Breast epithelium (tissue), 4 donors: Measurements from ENCODE around the gene PRRC2C. TPM values are rescaled to one million over a fixed set of nuclear protein-coding genes. Genes with fewer than 3 reads are reported as not detected.

Experiments used
- DNase-seq, 2 donors: peaks; one replicate each; pipeline ENCODE4 v3.0.0-alpha.2; 2019; ENCODE audit warnings: low spot score in 2 of 2
- H3K27ac ChIP-seq, 2 donors: fragments of 200-600 bp; sonication (generic) in 1 of 2; one replicate each; pipeline ENCODE4 v1.5.1; 2016 to 2019; ENCODE audit warnings: mild to moderate bottlenecking in 1 of 2
- H3K27me3 ChIP-seq, 2 donors: fragments of 200-600 bp; sonication (generic) in 1 of 2; one replicate each; pipeline versions ENCODE4 v1.5.1 to v1.6.0; 2017 to 2019; ENCODE audit warnings: control low read depth in 1 of 2, mild to moderate bottlenecking in 1 of 2
- H3K36me3 ChIP-seq: fragments of 200-600 bp; one replicate; pipeline ENCODE4 v1.5.1; 2019
- H3K4me1 ChIP-seq, 2 donors: fragments of 200-600 bp; sonication (generic); one replicate each; pipeline ENCODE4 v1.5.1; 2016 to 2019; ENCODE audit warnings: control low read depth in 1 of 2
- H3K4me3 ChIP-seq, 3 donors: fragments of 200-600 bp; sonication (generic); 1 replicate in 2 of 3; 2 replicates in 1 of 3; pipeline ENCODE4 v1.5.1; 2016 to 2019; ENCODE audit warnings: mild to moderate bottlenecking in 3 of 3, moderate library complexity in 2 of 3
- H3K9me3 ChIP-seq, 2 donors: fragments of 200-600 bp; sonication (generic) in 1 of 2; one replicate each; pipeline ENCODE4 v1.5.1; 2016 to 2019; ENCODE audit warnings: control low read depth in 1 of 2
- POLR2A ChIP-seq: fragments of 450-650 bp; IDR thresholded peaks from one replicate; pipeline ENCODE4 v1.6.1; 2016; ENCODE audit warnings: antibody characterized with exemption, mild to moderate bottlenecking, moderate library complexity
- POLR2AphosphoS5 ChIP-seq, 3 donors: sonication (generic); formaldehyde crosslinking; IDR thresholded peaks; one replicate each; pipeline ENCODE4 v1.6.1; 2017; ENCODE audit warnings: antibody characterized with exemption in 3 of 3
- intact Hi-C: fragments of 100-400 bp; cut with DNase I; formaldehyde crosslinking; loops from one replicate; pipeline ENCODE4 v1.15.1; 2023; ENCODE audit warnings: low total_unique reads
- total RNA-seq, 3 donors: library from RNA; depleted of rRNA; stranded (reverse); fragments of >200 nt; gene quantifications; one replicate each; pipeline ENCODE4 v1.1.0, GENCODE V29; 2016
- TF ChIP-seq, protein P1 (sequence below), 3 donors: fragments of 450-650 bp; IDR thresholded peaks; one replicate each; pipeline ENCODE4 v1.5.1; 2016 to 2017; ENCODE audit warnings: antibody characterized with exemption in 3 of 3, mild to moderate bottlenecking in 3 of 3, moderate library complexity in 3 of 3

PRRC2C gene
- total RNA-seq, 3 donors from 2014 or later = 91.1 to 126 (median 96.0) TPM

DNA sequence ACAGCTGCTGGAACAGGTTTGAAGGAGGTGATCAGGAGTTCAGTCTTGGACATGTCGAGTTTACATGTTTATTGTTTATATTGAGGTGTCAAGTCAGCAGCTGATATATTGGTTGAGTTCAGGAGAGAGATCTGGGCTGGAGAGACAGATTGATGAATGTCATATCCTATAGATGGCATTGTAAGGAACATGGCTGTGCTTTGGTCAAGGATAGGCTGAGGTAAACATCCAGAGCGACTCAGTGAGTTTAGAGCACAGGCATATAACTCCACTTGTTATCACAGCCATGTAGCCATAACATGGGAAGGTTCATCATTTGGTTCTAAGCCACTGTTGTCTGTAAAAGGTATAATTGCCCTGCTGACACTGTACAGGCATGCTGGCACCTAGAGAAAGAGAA is 131.3 kb downstream of the PRRC2C start:
- Histone ChIP-seq H3K27me3 (no peaks in the 10 kb centered on the region), H3K36me3 (no peaks in the 10 kb centered on the region), H3K9me3 (no peaks in the 10 kb centered on the region), H3K4me3 (no peak overlapping the region), H3K27ac (no peak overlapping the region), H3K4me1 (no peaks in the 10 kb centered on the region)
- no peak for DNase-seq
- intact Hi-C loops = no loop called here
- TF ChIP-seq, protein P1, sequence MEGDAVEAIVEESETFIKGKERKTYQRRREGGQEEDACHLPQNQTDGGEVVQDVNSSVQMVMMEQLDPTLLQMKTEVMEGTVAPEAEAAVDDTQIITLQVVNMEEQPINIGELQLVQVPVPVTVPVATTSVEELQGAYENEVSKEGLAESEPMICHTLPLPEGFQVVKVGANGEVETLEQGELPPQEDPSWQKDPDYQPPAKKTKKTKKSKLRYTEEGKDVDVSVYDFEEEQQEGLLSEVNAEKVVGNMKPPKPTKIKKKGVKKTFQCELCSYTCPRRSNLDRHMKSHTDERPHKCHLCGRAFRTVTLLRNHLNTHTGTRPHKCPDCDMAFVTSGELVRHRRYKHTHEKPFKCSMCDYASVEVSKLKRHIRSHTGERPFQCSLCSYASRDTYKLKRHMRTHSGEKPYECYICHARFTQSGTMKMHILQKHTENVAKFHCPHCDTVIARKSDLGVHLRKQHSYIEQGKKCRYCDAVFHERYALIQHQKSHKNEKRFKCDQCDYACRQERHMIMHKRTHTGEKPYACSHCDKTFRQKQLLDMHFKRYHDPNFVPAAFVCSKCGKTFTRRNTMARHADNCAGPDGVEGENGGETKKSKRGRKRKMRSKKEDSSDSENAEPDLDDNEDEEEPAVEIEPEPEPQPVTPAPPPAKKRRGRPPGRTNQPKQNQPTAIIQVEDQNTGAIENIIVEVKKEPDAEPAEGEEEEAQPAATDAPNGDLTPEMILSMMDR (IDR thresholded peaks at IDR 0.05) = no peak
- TF ChIP-seq POLR2A (no peak), POLR2AphosphoS5 (IDR thresholded peaks at IDR 0.05) (no peak)

DNA sequence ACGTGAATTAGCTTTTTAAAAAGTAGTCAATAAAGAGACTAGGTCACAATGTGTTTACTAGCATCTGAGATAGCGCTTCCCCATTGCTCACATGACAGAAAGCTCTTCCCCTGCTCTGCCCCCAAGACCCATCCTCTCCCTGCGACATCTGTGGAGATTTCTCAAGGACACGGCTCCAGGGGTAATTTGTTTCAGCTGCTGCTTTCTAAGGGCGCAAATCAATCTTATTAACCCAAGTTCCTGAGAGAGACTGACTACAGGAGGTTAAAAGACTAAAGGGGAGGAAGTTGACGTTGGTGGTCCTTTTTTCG is 136.8 kb downstream of the PRRC2C start, which contains the start of gene MYOCOS:
TSS of gene MYOCOS (plus strand) at position 92 of the 311 bp plus-strand sequence. CDS start 1,641 bp downstream, outside the sequence.
- TF ChIP-seq, protein P1 (IDR thresholded peaks at IDR 0.05) = no peak
- TF ChIP-seq POLR2AphosphoS5 (IDR thresholded peaks at IDR 0.05) (no peak), POLR2A (no peak)
- Histone ChIP-seq H3K27me3 (no peaks in the 10 kb centered on the region), H3K4me3 (no peak within 1 kb of the TSS), H3K27ac (no peak within 1 kb of the TSS), H3K4me1 (no peaks in the 10 kb centered on the region), H3K9me3 (no peaks in the 10 kb centered on the region), H3K36me3 (no peaks in the 10 kb centered on the region)
- DNase-seq = no peak
- intact Hi-C loops = no loop called here

DNA sequence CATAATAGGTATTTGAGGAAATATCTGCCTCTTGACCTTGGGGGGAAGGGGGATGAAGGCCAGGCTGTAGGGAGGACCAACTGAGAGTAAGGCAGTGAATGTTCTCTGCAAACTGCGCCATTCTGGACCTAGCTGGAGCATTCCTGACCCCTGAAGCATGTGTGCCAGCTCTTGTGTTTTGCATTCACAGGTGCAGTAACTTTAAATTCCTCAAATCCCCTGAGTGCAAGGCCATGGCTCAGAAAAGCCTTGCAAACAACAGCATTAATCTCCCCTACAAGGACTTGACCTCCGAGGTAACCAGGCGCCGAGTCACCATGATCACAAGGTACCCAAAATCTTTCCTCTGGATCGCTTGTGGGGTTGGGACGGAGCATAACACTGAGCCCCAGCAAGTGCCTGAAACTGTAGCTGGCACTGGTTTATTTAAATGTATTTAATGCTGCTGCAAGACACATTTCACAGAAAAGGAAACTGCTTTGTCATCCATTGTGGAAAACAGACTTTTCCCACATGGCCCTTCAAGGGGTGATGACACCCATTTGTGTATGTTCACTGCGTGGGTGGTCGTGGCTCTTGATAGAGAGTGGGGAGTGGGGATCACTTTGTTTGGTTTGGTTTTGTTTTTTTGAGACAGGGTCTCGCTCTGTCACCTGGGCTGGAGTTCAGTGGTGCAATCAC is 138.5 kb downstream of the PRRC2C start:
- no peak overlapping the region for H3K4me3 ChIP-seq
- TF ChIP-seq POLR2A (no peak), POLR2AphosphoS5 (IDR thresholded peaks at IDR 0.05) (no peak)
- TF ChIP-seq, protein P1 (IDR thresholded peaks at IDR 0.05) = no peak
- intact Hi-C loops = no loop called here
- no peaks in the 10 kb centered on the region for H3K27me3 ChIP-seq
- DNase-seq = no peak
- no peaks in the 10 kb centered on the region for H3K9me3 ChIP-seq
- H3K27ac ChIP-seq = no peak overlapping the region
- no peaks in the 10 kb centered on the region for H3K36me3 ChIP-seq
- H3K4me1 ChIP-seq = no peaks in the 10 kb centered on the region

DNA sequence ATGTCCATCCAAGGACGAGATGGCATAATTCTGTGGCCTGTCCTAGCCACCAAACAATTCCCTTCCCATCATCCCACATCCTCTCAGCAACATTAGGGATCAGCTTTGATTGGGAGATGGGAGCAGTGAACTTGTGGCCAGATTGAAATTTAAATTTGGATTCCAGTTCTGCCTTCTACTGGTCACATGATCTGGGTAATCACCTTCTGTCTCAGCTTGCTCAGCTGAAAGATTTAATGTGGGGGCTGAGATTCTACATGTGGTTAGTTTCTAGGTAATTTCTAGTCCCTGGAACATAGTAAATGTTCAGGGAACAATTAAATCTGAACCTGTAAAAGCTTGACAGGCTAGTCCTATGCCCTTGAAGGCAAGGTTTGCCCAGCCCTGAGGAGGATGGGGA is 139.9 kb downstream of the PRRC2C start:
- intact Hi-C loops = no loop called here
- Histone ChIP-seq H3K4me3 (no peak overlapping the region), H3K27ac (no peak overlapping the region), H3K9me3 (no peaks in the 10 kb centered on the region), H3K4me1 (no peaks in the 10 kb centered on the region), H3K36me3 (no peaks in the 10 kb centered on the region), H3K27me3 (no peaks in the 10 kb centered on the region)
- no peak for DNase-seq
- no peak for TF ChIP-seq POLR2AphosphoS5 (IDR thresholded peaks at IDR 0.05)
- TF ChIP-seq, protein P1 (IDR thresholded peaks at IDR 0.05) = no peak

DNA sequence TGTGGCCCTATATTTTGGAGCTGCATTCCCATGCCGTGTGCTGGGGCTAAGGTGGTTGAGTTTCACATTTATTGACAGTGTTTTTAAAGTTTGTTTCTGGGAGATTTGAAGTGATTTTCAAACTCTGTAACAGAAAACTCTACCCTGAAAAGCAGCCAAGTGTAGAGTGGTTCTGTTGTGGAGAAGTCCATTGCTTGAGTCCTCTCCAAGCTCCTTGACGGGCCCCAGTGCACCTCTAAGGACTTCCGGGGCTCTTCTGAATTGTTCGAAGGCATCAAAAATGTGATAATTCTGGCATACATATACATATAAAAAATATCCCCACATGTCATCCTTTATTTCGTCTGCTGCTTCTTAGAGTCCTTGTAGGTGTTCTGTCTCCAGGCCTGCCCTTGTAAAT is 141.7 kb downstream of the PRRC2C start:
- no peak overlapping the region for H3K27ac ChIP-seq
- intact Hi-C loops = no loop called here
- no peaks in the 10 kb centered on the region for H3K36me3 ChIP-seq
- H3K4me1 ChIP-seq = no peaks in the 10 kb centered on the region
- no peaks in the 10 kb centered on the region for H3K27me3 ChIP-seq
- no peak for DNase-seq
- H3K4me3 ChIP-seq = no peak overlapping the region
- no peaks in the 10 kb centered on the region for H3K9me3 ChIP-seq
- TF ChIP-seq POLR2A = no peak
- TF ChIP-seq, protein P1 (IDR thresholded peaks at IDR 0.05) = no peak
- no peak for TF ChIP-seq POLR2AphosphoS5 (IDR thresholded peaks at IDR 0.05)
